ENCODE data around the gene SHKBP1.
"Not testable (repeated sequence)": the region's sequence is repeated elsewhere in the genome, so short reads cannot be mapped to it uniquely, and the experiment has no call there.

The SHKBP1 gene

GRCh38 chr19:40555978-40556689 lies 20.5 kb upstream of the SHKBP1 start:
- Histone ChIP-seq H3K4me3 (ENCODE audit: low read depth, low read length) (no peak overlapping the region), H3K9me3 (ENCODE audit: severe bottlenecking) (no peaks in the 10 kb centered on the region), H3K27ac (no peak overlapping the region), H3K27me3 (ENCODE audit: insufficient read depth, low read depth, severe bottlenecking) (no peaks in the 10 kb centered on the region), H3K36me3 (peaks cover 21% of the 10 kb centered on the region)
- TF ChIP-seq CTCF (IDR thresholded peaks at IDR 0.05; ENCODE audit: low read depth, low read length) = no peak
- no peak for DNase-seq

- Histone ChIP-seq H3K36me3 (peaks cover 17% of the 10 kb centered on the region), H3K9me3 (ENCODE audit: severe bottlenecking) (no peaks in the 10 kb centered on the region), H3K4me3 (ENCODE audit: low read depth, low read length) (no peak overlapping the region), H3K27ac (no peak overlapping the region), H3K27me3 (ENCODE audit: insufficient read depth, low read depth, severe bottlenecking) (no peaks in the 10 kb centered on the region)
- DNase-seq = no peak
- no peak for TF ChIP-seq CTCF (IDR thresholded peaks at IDR 0.05; ENCODE audit: low read depth, low read length)
Measured at GRCh38 chr19:40556953-40557530, 19.6 kb upstream of the SHKBP1 start.

GRCh38 chr19:40559394-40559793 lies 17.3 kb upstream of the SHKBP1 start:
- no peak for TF ChIP-seq CTCF (IDR thresholded peaks at IDR 0.05; ENCODE audit: low read depth, low read length)
- Histone ChIP-seq H3K27ac (no peak overlapping the region), H3K36me3 (peaks cover 8% of the 10 kb centered on the region), H3K27me3 (ENCODE audit: insufficient read depth, low read depth, severe bottlenecking) (no peaks in the 10 kb centered on the region), H3K4me3 (ENCODE audit: low read depth, low read length) (no peak overlapping the region), H3K9me3 (ENCODE audit: severe bottlenecking) (no peaks in the 10 kb centered on the region)
- no peak for DNase-seq

- no peak for TF ChIP-seq CTCF (IDR thresholded peaks at IDR 0.05; ENCODE audit: low read depth, low read length)
- Histone ChIP-seq H3K27me3 (ENCODE audit: insufficient read depth, low read depth, severe bottlenecking) (no peaks in the 10 kb centered on the region), H3K4me3 (ENCODE audit: low read depth, low read length) (no peak overlapping the region), H3K9me3 (ENCODE audit: severe bottlenecking) (no peaks in the 10 kb centered on the region), H3K27ac (no peak overlapping the region), H3K36me3 (peaks cover 7% of the 10 kb centered on the region)
- DNase-seq = no peak
Measured at GRCh38 chr19:40560092-40560507, 16.6 kb upstream of the SHKBP1 start.

GRCh38 chr19:40561947-40562346 lies 14.7 kb upstream of the SHKBP1 start:
- DNase-seq = no peak
- Histone ChIP-seq H3K9me3 (ENCODE audit: severe bottlenecking) (no peaks in the 10 kb centered on the region), H3K36me3 (peaks cover 7% of the 10 kb centered on the region), H3K27me3 (ENCODE audit: insufficient read depth, low read depth, severe bottlenecking) (no peaks in the 10 kb centered on the region), H3K4me3 (ENCODE audit: low read depth, low read length) (no peak overlapping the region), H3K27ac (no peak overlapping the region)
- TF ChIP-seq CTCF (IDR thresholded peaks at IDR 0.05; ENCODE audit: low read depth, low read length) = no peak

GRCh38 chr19:40564535-40564934 lies 12.1 kb upstream of the SHKBP1 start:
- H3K27ac ChIP-seq, H3K36me3 ChIP-seq: not testable (repeated sequence)

More at GRCh38 chr19:40564535-40564934, 12.1 kb upstream of the SHKBP1 start:
- not testable (repeated sequence) for H3K27me3 ChIP-seq (ENCODE audit: insufficient read depth, low read depth, severe bottlenecking); DNase-seq; H3K9me3 ChIP-seq (ENCODE audit: severe bottlenecking); H3K4me3 ChIP-seq (ENCODE audit: low read depth, low read length)

All from WERI-Rb-1 (cell line).